Mucosa of descending colon (tissue), 3 donors: Measurements from ENCODE around the gene MPP3. TPM values are rescaled to one million over a fixed set of nuclear protein-coding genes. Genes with fewer than 3 reads are reported as not detected.
A peak's percentile ranks its signal among the peaks of the same experiment; 100 is the strongest.

Source experiments
- ATAC-seq: fragments of 200-7000 bp; cut with Tn5 transposase; one replicate; pipeline ENCODE4 v1.9.1; 2020; ENCODE audit warnings: mild to moderate bottlenecking, moderate library complexity
- DNase-seq, 3 donors: peaks; one replicate each; pipeline ENCODE4 v3.0.0-alpha.2; 2020
- H3K36me3 ChIP-seq: fragments of 200-600 bp; one replicate; pipeline ENCODE4 v1.8.0; 2021; ENCODE audit warnings: low read depth, mild to moderate bottlenecking
- H3K4me1 ChIP-seq: fragments of 200-600 bp; one replicate; pipeline ENCODE4 v1.8.0; 2021; ENCODE audit warnings: low read depth, mild to moderate bottlenecking
- H3K4me3 ChIP-seq: fragments of 200-600 bp; one replicate; pipeline ENCODE4 v1.8.0; 2021; ENCODE audit warnings: mild to moderate bottlenecking
- H3K9me3 ChIP-seq: fragments of 200-600 bp; one replicate; pipeline ENCODE4 v1.8.0; 2021; ENCODE audit warnings: mild to moderate bottlenecking
- intact Hi-C, 2 donors: fragments of 100-400 bp; cut with DNase I in 1 of 2; cut with micrococcal nuclease in 1 of 2; formaldehyde crosslinking; loops; one replicate each; pipeline versions ENCODE4 v1.11.0 to v1.11.1; 2022; cut with DNase I, micrococcal nuclease
- total RNA-seq, 3 donors: library from RNA; stranded (reverse); fragmentation: NEBNext Ultra II Directional in 2 of 3; extraction: Animal tissue kit (Norgen Biotek cat#: 25700) in 2 of 3; gene quantifications; one replicate each; pipeline versions ENCODE4 v1.2.1 to v1.2.4, GENCODE V29; 2021 to 2023
- TF ChIP-seq, protein P1 (sequence below): fragments of 200-600 bp; IDR thresholded peaks from one replicate; pipeline ENCODE4 v1.8.0; 2022; ENCODE audit warnings: antibody characterized with exemption, mild to moderate bottlenecking
- donor health status: DM: no; HTN: no; CAD: no; lungs with moderate emphysema.
- donor health status: DM: no; HTN: no; CAD: no.
- donor health status: DM: no; HTN: yes; CAD: no.

MPP3 gene
- total RNA-seq, 3 donors from 2014 or later, result 1.8 to 8.6 (median 3.7) TPM

DNA sequence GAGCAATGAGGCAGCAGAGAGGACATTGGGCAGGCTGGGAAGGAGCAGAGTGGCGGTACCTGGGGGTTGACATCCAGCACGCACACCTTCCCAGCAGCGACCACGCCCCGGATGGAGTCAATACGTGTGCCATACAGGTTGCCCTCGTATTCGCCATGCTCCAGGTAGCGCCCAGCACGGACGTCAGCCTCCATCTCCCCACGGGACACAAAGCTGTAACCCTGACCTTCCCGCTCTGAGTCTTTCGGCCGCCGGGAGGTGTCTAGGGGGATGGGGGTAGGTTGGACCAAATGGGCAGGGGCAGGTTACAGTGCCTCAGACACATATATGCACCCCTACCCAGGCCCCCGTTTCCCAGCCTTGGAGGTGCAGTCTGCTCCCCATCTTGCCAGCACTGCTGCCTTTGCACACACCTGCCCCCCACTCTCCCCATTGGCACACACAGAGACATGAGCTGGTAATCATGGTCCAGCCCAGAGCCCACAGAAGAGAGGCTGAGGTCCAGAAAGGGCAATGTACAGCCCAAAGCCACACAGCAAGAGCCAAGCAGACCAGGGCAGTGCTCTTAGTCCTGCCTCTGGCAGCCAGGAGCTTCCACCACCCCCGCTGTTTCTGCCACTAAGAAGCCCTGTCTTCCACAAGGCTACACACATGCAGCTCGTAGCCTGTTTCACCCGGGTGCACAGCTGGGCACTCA lies 46.9 kb upstream of the MPP3 start:
- DNase-seq (no peak), ATAC-seq (no peak)
- Histone ChIP-seq H3K36me3 (no peaks in the 10 kb centered on the region), H3K9me3 (no peaks in the 10 kb centered on the region), H3K4me3 (no peak overlapping the region), H3K4me1 (peaks cover 12% of the 10 kb centered on the region)
- intact Hi-C loops, result no loop called here
- TF ChIP-seq, protein P1, sequence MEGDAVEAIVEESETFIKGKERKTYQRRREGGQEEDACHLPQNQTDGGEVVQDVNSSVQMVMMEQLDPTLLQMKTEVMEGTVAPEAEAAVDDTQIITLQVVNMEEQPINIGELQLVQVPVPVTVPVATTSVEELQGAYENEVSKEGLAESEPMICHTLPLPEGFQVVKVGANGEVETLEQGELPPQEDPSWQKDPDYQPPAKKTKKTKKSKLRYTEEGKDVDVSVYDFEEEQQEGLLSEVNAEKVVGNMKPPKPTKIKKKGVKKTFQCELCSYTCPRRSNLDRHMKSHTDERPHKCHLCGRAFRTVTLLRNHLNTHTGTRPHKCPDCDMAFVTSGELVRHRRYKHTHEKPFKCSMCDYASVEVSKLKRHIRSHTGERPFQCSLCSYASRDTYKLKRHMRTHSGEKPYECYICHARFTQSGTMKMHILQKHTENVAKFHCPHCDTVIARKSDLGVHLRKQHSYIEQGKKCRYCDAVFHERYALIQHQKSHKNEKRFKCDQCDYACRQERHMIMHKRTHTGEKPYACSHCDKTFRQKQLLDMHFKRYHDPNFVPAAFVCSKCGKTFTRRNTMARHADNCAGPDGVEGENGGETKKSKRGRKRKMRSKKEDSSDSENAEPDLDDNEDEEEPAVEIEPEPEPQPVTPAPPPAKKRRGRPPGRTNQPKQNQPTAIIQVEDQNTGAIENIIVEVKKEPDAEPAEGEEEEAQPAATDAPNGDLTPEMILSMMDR, result no peak

DNA sequence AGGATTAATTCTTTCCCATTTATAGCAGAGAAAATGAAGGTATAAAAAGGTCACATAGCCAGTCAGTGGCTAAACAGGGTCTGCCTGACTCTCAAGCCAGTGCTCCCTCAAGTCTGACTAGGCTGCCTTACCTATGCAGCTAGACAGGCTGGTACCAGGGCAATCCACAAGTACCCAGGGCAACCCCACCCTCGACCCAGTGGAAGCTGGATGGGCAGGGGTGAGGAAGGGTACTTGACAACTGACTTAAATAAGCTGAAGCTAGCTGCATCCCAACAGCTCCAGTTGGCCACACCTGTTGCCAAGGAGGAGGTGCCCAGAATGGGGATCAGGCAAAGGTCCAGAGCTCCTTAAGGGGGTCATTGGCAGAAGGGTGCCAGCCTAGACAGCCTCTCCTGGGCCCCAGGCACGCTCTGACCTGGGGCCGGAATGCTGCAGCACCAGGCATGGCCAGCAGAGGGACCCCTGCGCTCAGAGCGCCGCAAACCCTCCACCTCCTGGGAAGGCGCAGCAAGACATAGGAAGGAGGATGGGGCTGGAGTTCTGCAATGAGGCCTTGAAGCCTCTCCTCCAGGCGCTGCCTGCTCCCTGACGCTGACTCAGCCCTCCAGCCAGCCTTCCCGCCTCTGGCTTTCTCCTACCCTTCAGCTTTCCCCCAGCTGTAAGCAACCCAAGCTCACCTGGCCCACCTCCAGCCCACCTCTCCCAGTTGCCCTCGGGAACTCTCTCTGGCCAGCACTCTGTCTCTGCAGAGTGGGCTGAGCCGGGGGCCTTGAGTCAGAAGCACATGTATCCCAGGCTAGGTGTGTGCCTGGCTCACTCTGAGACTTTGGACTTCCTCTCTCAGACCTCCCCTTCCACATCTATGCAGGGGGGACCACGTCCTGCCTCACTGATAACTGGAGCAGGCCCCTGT lies 45.6 kb upstream of the MPP3 start:
- intact Hi-C loops, result no loop called here
- H3K4me1 ChIP-seq, result peaks cover 20% of the 10 kb centered on the region

DNA sequence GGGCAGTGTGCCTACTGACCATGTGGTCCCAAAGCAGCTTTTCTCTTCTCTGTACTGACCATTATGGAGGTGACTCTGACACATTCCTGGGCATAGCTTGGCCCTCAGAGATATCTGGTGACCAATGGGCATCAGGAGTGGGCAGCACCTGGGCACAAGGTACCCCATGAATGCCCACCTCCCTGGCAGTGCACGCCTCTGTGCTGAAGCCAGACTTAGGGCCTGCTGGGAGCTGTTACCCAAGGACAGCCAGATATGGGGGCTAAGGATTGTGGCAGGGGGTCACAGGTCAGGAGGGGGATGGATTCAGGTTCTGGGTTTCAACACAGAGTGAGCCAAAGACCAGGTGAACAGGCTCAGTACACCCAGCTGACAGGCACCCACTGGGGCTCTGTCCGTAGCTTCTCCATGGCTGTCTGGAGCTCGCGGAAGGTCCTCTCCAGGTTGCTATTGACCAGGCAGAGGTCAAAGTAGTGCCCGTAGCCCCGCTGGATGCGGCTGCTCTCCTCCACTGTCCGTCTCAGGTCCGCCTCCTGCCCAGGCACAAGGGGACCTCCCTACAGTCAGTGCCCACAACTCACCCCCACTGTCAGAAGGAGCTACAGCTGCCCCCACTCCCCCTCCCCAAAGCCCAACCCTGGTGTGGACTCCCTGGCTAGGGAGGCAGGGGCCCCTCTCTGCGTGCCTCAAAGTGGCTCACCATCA lies 44.7 kb upstream of the MPP3 start:
- no peaks in the 10 kb centered on the region for H3K36me3 ChIP-seq
- DNase-seq (no peak), ATAC-seq (no peak)
- H3K9me3 ChIP-seq, result no peaks in the 10 kb centered on the region
- intact Hi-C loops, result no loop called here
- no peak overlapping the region for H3K4me3 ChIP-seq
- TF ChIP-seq, protein P1, result no peak
- H3K4me1 ChIP-seq, result peaks cover 22% of the 10 kb centered on the region

More for the DNA sequence above, 45.6 kb upstream of the MPP3 start:
- no peaks in the 10 kb centered on the region for H3K36me3 ChIP-seq
- H3K9me3 ChIP-seq, result no peaks in the 10 kb centered on the region
- no peak overlapping the region for H3K4me3 ChIP-seq
- DNase-seq (peak; percentile 68 to 88 (median 83)), ATAC-seq (peak; percentile 90)
- TF ChIP-seq, protein P1, result peak; percentile 96

DNA sequence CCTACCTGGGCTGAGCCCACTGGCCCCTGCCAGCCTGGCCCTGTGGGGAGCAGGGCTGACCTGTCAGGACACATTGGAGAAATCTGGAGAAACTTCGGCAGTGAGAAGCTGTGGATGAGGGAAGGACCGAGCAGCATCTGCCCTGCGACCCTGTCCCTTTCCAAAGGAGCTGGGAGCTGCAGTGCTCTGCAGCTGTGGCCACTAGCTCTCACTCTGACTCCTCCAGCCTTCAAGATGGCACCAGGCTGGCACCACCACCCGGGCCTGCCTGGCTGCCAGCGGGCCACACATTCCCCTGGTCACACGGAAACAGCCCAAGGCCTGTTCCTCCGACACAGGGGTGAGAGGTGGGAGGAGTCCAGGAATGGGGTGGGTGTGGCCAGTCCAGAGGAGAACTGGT lies 44.1 kb upstream of the MPP3 start:
- DNase-seq (no peak), ATAC-seq (no peak)
- TF ChIP-seq, protein P1, result no peak
- intact Hi-C loops, result no loop called here
- Histone ChIP-seq H3K4me3 (no peak overlapping the region), H3K9me3 (no peaks in the 10 kb centered on the region), H3K36me3 (no peaks in the 10 kb centered on the region), H3K4me1 (peaks cover 22% of the 10 kb centered on the region)

DNA sequence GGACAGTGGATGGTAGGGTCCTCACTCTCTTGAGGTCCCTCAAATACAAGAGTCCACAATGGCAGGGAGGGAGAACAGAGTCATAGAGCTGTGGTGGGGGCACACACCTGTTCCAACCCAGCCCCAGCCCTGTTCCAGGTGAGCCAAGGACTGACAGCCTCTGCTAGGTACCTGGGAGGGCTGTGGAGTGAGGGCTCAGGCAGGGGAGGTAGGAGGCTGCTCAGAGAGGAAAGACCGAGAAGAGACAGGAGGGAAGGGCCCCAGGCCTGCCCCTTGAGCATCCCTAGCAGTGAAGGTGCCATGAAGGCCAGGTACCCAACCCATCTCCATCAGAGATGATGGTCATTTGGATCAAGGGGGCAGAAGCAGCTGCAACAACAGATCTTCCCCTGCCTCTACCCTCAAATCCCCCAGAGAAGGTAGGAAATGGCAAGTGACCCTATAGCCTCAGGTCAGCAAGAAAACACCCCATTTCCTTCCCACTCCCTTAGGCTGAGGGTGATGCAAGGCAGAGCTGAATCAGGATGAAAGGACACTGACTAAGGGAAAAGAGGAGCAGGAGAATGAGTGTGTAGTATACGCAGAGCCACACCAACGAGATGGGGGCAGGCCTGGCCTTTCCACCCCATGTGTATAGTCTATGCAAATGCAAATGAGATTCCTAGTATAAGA lies 42.7 kb upstream of the MPP3 start:
- TF ChIP-seq, protein P1, result no peak
- H3K4me1 ChIP-seq, result peaks cover 24% of the 10 kb centered on the region
- no peaks in the 10 kb centered on the region for H3K36me3 ChIP-seq
- intact Hi-C loops, result no loop called here
- DNase-seq (no peak), ATAC-seq (no peak)
- H3K4me3 ChIP-seq, result no peak overlapping the region
- no peaks in the 10 kb centered on the region for H3K9me3 ChIP-seq
